ENCODE results near the gene GNA12. TPM values are rescaled to one million over a fixed set of nuclear protein-coding genes. Genes with fewer than 3 reads are reported as not detected.
"Not testable (repeated sequence)": the region's sequence is repeated elsewhere in the genome, so short reads cannot be mapped to it uniquely, and the experiment has no call there.

GNA12 gene
- total RNA-seq, 5 donors from 2014 or later (not counting 1 experiment from before 2014, with no cell fraction given) = 17.9 to 22.5 (median 22.1) TPM

DNA sequence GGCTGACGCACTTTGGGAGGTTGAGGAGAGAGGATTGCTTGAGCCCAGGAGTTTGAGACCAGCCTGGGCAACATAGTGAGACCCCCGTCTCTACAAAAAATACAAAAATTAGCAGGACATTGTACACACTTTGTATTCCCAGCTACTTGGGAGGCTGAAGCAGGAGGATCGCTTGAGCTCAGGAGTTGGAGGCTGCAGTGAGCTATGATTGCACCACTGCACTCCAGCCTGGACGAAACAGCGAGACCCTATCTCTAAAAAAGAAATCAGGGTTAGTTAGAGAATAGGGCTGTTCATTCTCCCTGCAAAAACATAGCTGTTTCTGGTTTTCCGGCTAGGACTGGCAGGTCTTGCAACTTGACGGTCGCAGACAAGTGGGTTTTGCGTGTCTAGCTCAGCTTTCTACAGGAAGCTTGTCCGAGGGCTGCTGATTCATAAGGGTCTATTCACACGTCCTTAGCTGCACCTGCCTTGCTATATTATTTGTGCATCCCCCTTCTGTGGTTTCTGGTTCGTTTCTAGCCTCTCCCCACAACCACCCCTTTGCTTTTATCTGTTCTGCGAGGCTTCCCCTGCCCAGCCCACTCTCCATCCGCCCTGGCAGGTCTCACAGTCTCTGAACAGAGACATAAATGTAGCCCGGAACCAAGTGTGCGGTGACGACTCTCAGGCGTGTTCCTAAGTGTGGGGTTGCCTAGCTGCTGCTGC lies 145.4 kb downstream of the GNA12 start:
- WGBS (ENCODE audit: insufficient coverage) = 0% methylated on average over 8 of the region's 18 CpGs
- H3K36me3 ChIP-seq (ENCODE audit: control insufficient read depth in 2 of 2, extremely low read depth in 1 of 2, insufficient read depth in 1 of 2, low read length in 1 of 2) = no peaks in the 10 kb centered on the region
- peaks cover 0 to 4% of the 10 kb centered on the region in 2 experiments for H3K27me3 ChIP-seq (replicated peaks in 1 of 2; ENCODE audit: control insufficient read depth in 2 of 2, extremely low read depth in 1 of 2, insufficient read depth in 2 of 2, low read length in 1 of 2)
- DNase-seq (peak; percentile 41 to 81 (median 61)), ATAC-seq (replicated peaks in 1 of 4) (peak; percentile 91 to 93 (median 93))
- ChIA-PET POLR2A (interaction anchor here in 1 of 2 donors (0.6 kb wide), 1 partner anchor 17 kb away, joined by 3 read pairs; no protein-coding TSS in a partner anchor), CTCF (interaction anchor here (0.8 to 1.8 kb wide), 5 partner anchors 11 to 21 kb away, joined by 3 to 29 read pairs (median 5); no protein-coding TSS in a partner anchor)
- peaks cover 24 to 31% (median 27%) of the 10 kb centered on the region in 3 donors for H3K4me1 Mint-ChIP-seq
- H3K27ac Mint-ChIP-seq = peak overlapping the region; percentile 83 to 85
- no peaks in the 10 kb centered on the region for H3K36me3 Mint-ChIP-seq
- peaks cover 0 to 30% of the 10 kb centered on the region in 2 experiments for H3K4me1 ChIP-seq (ENCODE audit: control insufficient read depth in 1 of 2, extremely low read depth in 1 of 2, insufficient read depth in 2 of 2, low read length in 2 of 2)
- H3K27me3 Mint-ChIP-seq = no peaks in the 10 kb centered on the region
- H3K4me3 ChIP-seq (ENCODE audit: control insufficient read depth in 1 of 2, extremely low read depth in 1 of 2, low read length in 1 of 2) = peak overlapping the region; percentile 6 to 25
- H3K9me3 ChIP-seq = no peaks in the 10 kb centered on the region
- peak overlapping the region; percentile 60 to 71 (median 63) for H3K4me3 Mint-ChIP-seq
- no peak overlapping the region for H3K27ac ChIP-seq (ENCODE audit: low read length)
- H3K9me3 Mint-ChIP-seq = no peaks in the 10 kb centered on the region

DNA sequence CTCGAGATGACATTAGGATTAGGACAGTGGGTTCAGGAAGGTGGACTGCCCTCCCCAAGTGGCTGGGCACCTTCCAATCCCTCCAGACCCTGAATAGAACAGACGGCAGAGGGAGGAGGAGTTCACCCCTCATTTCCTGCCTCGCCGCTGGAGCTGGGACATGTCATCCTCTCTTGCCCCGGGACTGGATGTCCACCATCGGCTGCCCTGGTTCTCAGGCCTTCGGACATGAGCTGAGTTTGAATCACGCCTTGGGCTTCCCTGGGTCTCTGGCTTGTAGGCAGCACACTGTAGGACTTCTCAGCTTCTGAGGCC lies 150.0 kb downstream of the GNA12 start:
- H3K9me3 ChIP-seq; H3K27ac Mint-ChIP-seq; H3K36me3 Mint-ChIP-seq; DNase-seq; H3K4me3 Mint-ChIP-seq; POLR2A ChIA-PET; H3K27ac ChIP-seq (ENCODE audit: low read length); H3K9me3 Mint-ChIP-seq; CTCF ChIA-PET; H3K36me3 ChIP-seq (ENCODE audit: control insufficient read depth in 2 of 2, extremely low read depth in 1 of 2, insufficient read depth in 1 of 2, low read length in 1 of 2); ATAC-seq (replicated peaks in 1 of 4); H3K4me3 ChIP-seq (ENCODE audit: control insufficient read depth in 1 of 2, extremely low read depth in 1 of 2, low read length in 1 of 2): not testable (repeated sequence)
- Mint-ChIP-seq H3K27me3 (peaks cover 12 to 22% of the 10 kb centered on the region in 2 donors), H3K4me1 (peaks cover 13 to 17% (median 16%) of the 10 kb centered on the region in 3 donors)
- peaks cover 0 to 37% of the 10 kb centered on the region in 2 experiments for H3K27me3 ChIP-seq (replicated peaks in 1 of 2; ENCODE audit: control insufficient read depth in 2 of 2, extremely low read depth in 1 of 2, insufficient read depth in 2 of 2, low read length in 1 of 2)
- WGBS (ENCODE audit: insufficient coverage) = 89% methylated on average over 6 of the region's 8 CpGs
- H3K4me1 ChIP-seq (ENCODE audit: control insufficient read depth in 1 of 2, extremely low read depth in 1 of 2, insufficient read depth in 2 of 2, low read length in 2 of 2) = peaks cover 0 to 24% of the 10 kb centered on the region in 2 experiments

DNA sequence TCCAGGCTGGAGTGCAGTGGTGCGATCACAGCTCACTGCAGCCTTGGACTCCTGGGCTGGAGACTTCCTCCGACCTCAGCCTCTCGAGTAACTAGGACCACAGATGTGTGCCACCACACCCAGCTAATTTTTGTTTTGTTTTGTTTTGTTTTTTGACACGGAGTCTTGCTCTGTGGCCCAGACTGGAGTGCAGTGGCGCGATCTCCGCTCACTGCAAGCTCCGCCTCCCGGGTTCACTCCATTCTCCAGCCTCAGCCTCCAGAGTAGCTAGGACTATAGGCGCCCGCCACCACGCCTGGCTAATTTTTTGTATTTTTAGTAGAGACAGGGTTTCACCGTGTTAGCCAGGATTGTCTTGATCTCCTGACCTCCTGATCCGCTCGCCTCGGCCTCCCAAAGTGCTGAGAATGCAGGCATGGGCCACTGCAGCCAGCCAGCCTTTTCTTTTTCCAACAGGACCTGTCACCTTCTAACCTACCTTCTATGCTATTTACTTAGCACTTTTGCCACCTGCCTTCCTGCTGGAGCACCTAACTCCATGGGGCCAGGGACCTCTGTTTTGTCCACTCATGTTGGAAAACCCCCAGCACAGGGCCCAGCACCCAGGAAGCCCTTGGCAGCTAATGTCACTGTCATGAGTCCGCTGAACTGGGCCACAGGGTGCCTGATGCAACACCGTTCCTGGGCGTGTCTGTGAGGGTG lies 150.5 kb downstream of the GNA12 start:
- H3K27ac Mint-ChIP-seq; H3K9me3 ChIP-seq; ATAC-seq (replicated peaks in 1 of 4); H3K9me3 Mint-ChIP-seq; H3K36me3 Mint-ChIP-seq; POLR2A ChIA-PET; CTCF ChIA-PET; H3K27ac ChIP-seq (ENCODE audit: low read length); DNase-seq; H3K36me3 ChIP-seq (ENCODE audit: control insufficient read depth in 2 of 2, extremely low read depth in 1 of 2, insufficient read depth in 1 of 2, low read length in 1 of 2); H3K4me3 ChIP-seq (ENCODE audit: control insufficient read depth in 1 of 2, extremely low read depth in 1 of 2, low read length in 1 of 2); H3K4me3 Mint-ChIP-seq: not testable (repeated sequence)
- Histone ChIP-seq H3K4me1 (ENCODE audit: control insufficient read depth in 1 of 2, extremely low read depth in 1 of 2, insufficient read depth in 2 of 2, low read length in 2 of 2) (peaks cover 0 to 24% of the 10 kb centered on the region in 2 experiments), H3K27me3 (replicated peaks in 1 of 2; ENCODE audit: control insufficient read depth in 2 of 2, extremely low read depth in 1 of 2, insufficient read depth in 2 of 2, low read length in 1 of 2) (peaks cover 0 to 42% of the 10 kb centered on the region in 2 experiments)
- Mint-ChIP-seq H3K27me3 (peaks cover 17 to 27% of the 10 kb centered on the region in 2 donors), H3K4me1 (peaks cover 13 to 17% (median 16%) of the 10 kb centered on the region in 3 donors)
- WGBS (ENCODE audit: insufficient coverage) = 91% methylated on average over 13 of the region's 19 CpGs

DNA sequence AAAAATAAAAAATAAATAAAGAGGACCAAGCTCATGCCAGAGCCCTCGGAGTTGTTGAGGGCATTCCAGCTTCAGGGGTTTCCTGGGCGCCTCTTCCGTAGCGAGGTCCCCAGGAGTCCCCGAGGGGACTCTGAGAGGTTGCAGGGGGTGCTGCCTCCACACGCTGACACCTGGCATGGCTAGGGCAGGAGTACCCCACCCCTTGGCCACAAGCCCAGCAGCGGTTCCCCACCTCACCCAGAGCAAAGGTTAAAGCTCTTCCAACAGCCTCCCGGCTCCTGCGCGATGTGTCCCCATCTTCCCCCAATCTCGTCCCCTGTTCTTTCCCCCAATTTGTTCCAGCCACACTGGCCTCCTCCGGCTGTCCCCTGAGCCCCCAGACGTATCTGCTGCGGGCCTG lies 151.6 kb downstream of the GNA12 start:
- Histone ChIP-seq H3K27ac (ENCODE audit: low read length) (no peak overlapping the region), H3K4me3 (ENCODE audit: control insufficient read depth in 1 of 2, extremely low read depth in 1 of 2, low read length in 1 of 2) (no peak overlapping the region), H3K4me1 (ENCODE audit: control insufficient read depth in 1 of 2, extremely low read depth in 1 of 2, insufficient read depth in 2 of 2, low read length in 2 of 2) (peaks cover 0 to 25% of the 10 kb centered on the region in 2 experiments), H3K36me3 (ENCODE audit: control insufficient read depth in 2 of 2, extremely low read depth in 1 of 2, insufficient read depth in 1 of 2, low read length in 1 of 2) (no peaks in the 10 kb centered on the region), H3K9me3 (no peaks in the 10 kb centered on the region), H3K27me3 (replicated peaks in 1 of 2; ENCODE audit: control insufficient read depth in 2 of 2, extremely low read depth in 1 of 2, insufficient read depth in 2 of 2, low read length in 1 of 2) (peaks cover 0 to 49% of the 10 kb centered on the region in 2 experiments)
- CTCF ChIA-PET = interaction anchor here in 1 of 2 donors (1.0 kb wide), 1 partner anchor 18 kb away, joined by 3 read pairs; no protein-coding TSS in a partner anchor
- H3K4me3 Mint-ChIP-seq = no peak overlapping the region
- no peak for DNase-seq
- no peak overlapping the region for H3K27ac Mint-ChIP-seq
- no peaks in the 10 kb centered on the region for H3K9me3 Mint-ChIP-seq
- POLR2A ChIA-PET = no interaction called here
- no peak for ATAC-seq (replicated peaks in 1 of 4)
- H3K4me1 Mint-ChIP-seq = peaks cover 5 to 12% (median 11%) of the 10 kb centered on the region in 3 donors
- no peaks in the 10 kb centered on the region for H3K36me3 Mint-ChIP-seq
- 76% methylated on average over 13 of the region's 14 CpGs for WGBS (ENCODE audit: insufficient coverage)
- peaks cover 18 to 31% of the 10 kb centered on the region in 2 donors for H3K27me3 Mint-ChIP-seq

DNA sequence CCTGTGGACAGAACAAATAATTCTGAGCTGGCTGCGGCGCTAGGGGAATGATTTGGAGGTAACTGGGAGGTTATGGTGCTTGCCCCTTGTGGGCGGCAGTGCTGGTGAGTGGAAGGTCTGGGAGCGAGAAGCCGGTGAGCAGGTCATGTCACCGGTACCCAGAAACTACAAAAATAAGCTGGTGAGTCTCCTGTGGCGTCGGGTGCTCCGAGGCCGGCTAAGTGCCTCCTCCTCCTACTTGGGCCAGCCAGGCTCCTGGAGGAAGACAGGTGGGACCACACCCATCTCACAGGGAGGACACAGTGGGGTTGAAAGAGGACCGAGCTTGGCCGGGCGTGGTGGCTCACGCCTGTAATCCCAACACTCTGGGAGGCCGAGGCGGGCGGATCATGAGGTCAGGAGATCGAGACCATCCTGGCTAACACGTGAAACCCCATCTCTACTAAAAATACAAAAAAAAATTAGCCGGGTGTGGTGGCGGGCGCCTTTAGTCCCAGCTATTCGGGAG lies 152.1 kb downstream of the GNA12 start:
- DNase-seq; H3K27ac ChIP-seq (ENCODE audit: low read length); H3K4me3 Mint-ChIP-seq; H3K9me3 ChIP-seq; H3K9me3 Mint-ChIP-seq; H3K36me3 ChIP-seq (ENCODE audit: control insufficient read depth in 2 of 2, extremely low read depth in 1 of 2, insufficient read depth in 1 of 2, low read length in 1 of 2); H3K36me3 Mint-ChIP-seq; H3K4me3 ChIP-seq (ENCODE audit: control insufficient read depth in 1 of 2, extremely low read depth in 1 of 2, low read length in 1 of 2); ATAC-seq (replicated peaks in 1 of 4); H3K27ac Mint-ChIP-seq: not testable (repeated sequence)
- POLR2A ChIA-PET = interaction anchor here in 1 of 2 donors (0.6 to 0.7 kb wide), 2 partner anchors 8 to 23 kb away, joined by 5 to 6 read pairs; no protein-coding TSS in a partner anchor
- H3K4me1 ChIP-seq (ENCODE audit: control insufficient read depth in 1 of 2, extremely low read depth in 1 of 2, insufficient read depth in 2 of 2, low read length in 2 of 2) = peaks cover 0 to 29% of the 10 kb centered on the region in 2 experiments
- Mint-ChIP-seq H3K27me3 (peaks cover 23 to 36% of the 10 kb centered on the region in 2 donors), H3K4me1 (peaks cover 5 to 12% (median 11%) of the 10 kb centered on the region in 3 donors)
- peaks cover 0 to 54% of the 10 kb centered on the region in 2 experiments for H3K27me3 ChIP-seq (replicated peaks in 1 of 2; ENCODE audit: control insufficient read depth in 2 of 2, extremely low read depth in 1 of 2, insufficient read depth in 2 of 2, low read length in 1 of 2)
- CTCF ChIA-PET = interaction anchor here in 1 of 2 donors (1.0 kb wide), 1 partner anchor 18 kb away, joined by 3 read pairs; no protein-coding TSS in a partner anchor
- WGBS (ENCODE audit: insufficient coverage) = 75% methylated on average over 2 of the region's 23 CpGs
